Measurements from ENCODE around the gene MOB2.

Gene MOB2

GRCh38 chr11:1487851-1488574, 1.4 kb upstream of the MOB2 start:
- Histone ChIP-seq H3K79me2 (peaks cover 42% of the 10 kb centered on the region), H3K4me3 (ENCODE audit: low read depth, low read length) (no peak overlapping the region), H3K4me2 (ENCODE audit: low read length) (no peak overlapping the region), H3K27me3 (ENCODE audit: control insufficient read depth, insufficient read depth, low read length) (no peaks in the 10 kb centered on the region), H3K4me1 (no peaks in the 10 kb centered on the region), H3K9ac (no peak overlapping the region), H3K27ac (no peak overlapping the region), H3K36me3 (ENCODE audit: control insufficient read depth, insufficient read depth, low read length) (no peaks in the 10 kb centered on the region), H3K9me3 (ENCODE audit: control insufficient read depth, low read length) (no peaks in the 10 kb centered on the region), H2AFZ (no peak overlapping the region)
- TF ChIP-seq CTCF (IDR thresholded peaks at IDR 0.05) = no peak

- H3K27ac ChIP-seq = no peak overlapping the region
Measured at GRCh38 chr11:1487091-1487850, 692 bp upstream of the MOB2 start.

GRCh38 chr11:1485504-1485885, 1.1 kb downstream of the MOB2 start:
- no peak overlapping the region for H3K4me2 ChIP-seq (ENCODE audit: low read length)
- no peak overlapping the region for H3K9ac ChIP-seq
- H3K4me3 ChIP-seq (ENCODE audit: low read depth, low read length) = no peak overlapping the region
- H3K27me3 ChIP-seq (ENCODE audit: control insufficient read depth, insufficient read depth, low read length) = no peaks in the 10 kb centered on the region
- no peak overlapping the region for H3K27ac ChIP-seq
- H3K9me3 ChIP-seq (ENCODE audit: control insufficient read depth, low read length) = no peaks in the 10 kb centered on the region
- no peaks in the 10 kb centered on the region for H3K4me1 ChIP-seq
- H3K79me2 ChIP-seq = peaks cover 32% of the 10 kb centered on the region
- H2AFZ ChIP-seq = no peak overlapping the region
- no peaks in the 10 kb centered on the region for H3K36me3 ChIP-seq (ENCODE audit: control insufficient read depth, insufficient read depth, low read length)
- TF ChIP-seq CTCF (IDR thresholded peaks at IDR 0.05) = no peak

More at GRCh38 chr11:1487091-1487850, 692 bp upstream of the MOB2 start:
- Histone ChIP-seq H3K27me3 (ENCODE audit: control insufficient read depth, insufficient read depth, low read length) (no peaks in the 10 kb centered on the region), H2AFZ (no peak overlapping the region), H3K4me1 (no peaks in the 10 kb centered on the region), H3K4me2 (ENCODE audit: low read length) (no peak overlapping the region), H3K36me3 (ENCODE audit: control insufficient read depth, insufficient read depth, low read length) (no peaks in the 10 kb centered on the region), H3K9ac (no peak overlapping the region), H3K9me3 (ENCODE audit: control insufficient read depth, low read length) (no peaks in the 10 kb centered on the region), H3K79me2 (peaks cover 39% of the 10 kb centered on the region), H3K4me3 (ENCODE audit: low read depth, low read length) (no peak overlapping the region)
- no peak for TF ChIP-seq CTCF (IDR thresholded peaks at IDR 0.05)

DNA sequence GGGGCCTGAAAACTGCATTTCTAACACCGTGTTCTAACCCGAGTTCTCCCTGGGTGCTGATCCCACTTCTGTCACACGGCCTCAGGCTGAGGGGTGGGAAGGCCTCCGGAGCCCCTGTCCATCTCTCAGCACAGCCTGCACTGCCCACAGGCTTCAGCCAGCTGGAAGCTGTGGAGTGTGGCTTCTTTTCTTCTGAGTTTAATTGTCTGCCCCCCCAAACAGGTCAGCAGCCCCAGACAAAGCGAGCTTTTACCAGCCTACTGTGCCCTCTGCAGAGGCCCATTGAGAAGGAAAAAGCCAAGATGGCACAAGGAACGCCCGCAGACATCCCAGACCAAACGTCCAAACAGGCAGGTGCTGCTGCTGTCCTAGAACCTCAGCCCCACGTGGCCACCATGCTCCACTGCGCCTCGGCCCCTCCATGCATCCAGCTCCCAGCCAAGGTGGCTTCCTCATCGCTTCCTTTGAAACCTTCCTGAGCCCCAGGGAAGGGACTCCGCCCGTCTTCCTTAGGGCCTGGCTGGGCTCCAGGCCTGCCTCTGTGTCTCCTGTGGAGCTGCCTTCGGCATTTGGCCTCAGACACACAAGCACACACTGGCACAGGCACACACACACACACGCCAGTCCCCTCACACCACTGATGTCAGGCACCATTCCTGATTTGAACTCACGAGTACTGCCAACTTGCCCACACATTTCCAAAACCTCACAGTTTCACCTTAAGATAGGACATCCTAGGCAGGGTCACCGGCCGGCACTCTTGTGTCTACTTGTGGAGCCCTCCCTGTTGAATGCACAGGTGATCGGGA, 1.7 kb downstream of the MOB2 start:
- no peaks in the 10 kb centered on the region for H3K27me3 ChIP-seq (ENCODE audit: control insufficient read depth, insufficient read depth, low read length)
- H3K36me3 ChIP-seq (ENCODE audit: control insufficient read depth, insufficient read depth, low read length) = no peaks in the 10 kb centered on the region
- no peak overlapping the region for H3K9ac ChIP-seq
- H3K27ac ChIP-seq = no peak overlapping the region
- H3K4me1 ChIP-seq = no peaks in the 10 kb centered on the region
- peaks cover 28% of the 10 kb centered on the region for H3K79me2 ChIP-seq
- H2AFZ ChIP-seq = no peak overlapping the region
- H3K9me3 ChIP-seq (ENCODE audit: control insufficient read depth, low read length) = no peaks in the 10 kb centered on the region
- H3K4me2 ChIP-seq (ENCODE audit: low read length) = no peak overlapping the region
- H3K4me3 ChIP-seq (ENCODE audit: low read depth, low read length) = no peak overlapping the region
- no peak for TF ChIP-seq CTCF (IDR thresholded peaks at IDR 0.05)

All from parathyroid adenoma (tissue), 2 donors.